GM19043 (cell line): ENCODE results near the gene EMP3.
A peak's percentile ranks its signal among the peaks of the same experiment; 100 is the strongest.

Source experiments
- ATAC-seq: cut with Tn5 transposase; IDR thresholded peaks from one replicate; pipeline ENCODE4 v1.9.1; 2021; ENCODE audit warnings: low read depth; ENCODE audit not compliant: unreplicated experiment

Gene EMP3

DNA sequence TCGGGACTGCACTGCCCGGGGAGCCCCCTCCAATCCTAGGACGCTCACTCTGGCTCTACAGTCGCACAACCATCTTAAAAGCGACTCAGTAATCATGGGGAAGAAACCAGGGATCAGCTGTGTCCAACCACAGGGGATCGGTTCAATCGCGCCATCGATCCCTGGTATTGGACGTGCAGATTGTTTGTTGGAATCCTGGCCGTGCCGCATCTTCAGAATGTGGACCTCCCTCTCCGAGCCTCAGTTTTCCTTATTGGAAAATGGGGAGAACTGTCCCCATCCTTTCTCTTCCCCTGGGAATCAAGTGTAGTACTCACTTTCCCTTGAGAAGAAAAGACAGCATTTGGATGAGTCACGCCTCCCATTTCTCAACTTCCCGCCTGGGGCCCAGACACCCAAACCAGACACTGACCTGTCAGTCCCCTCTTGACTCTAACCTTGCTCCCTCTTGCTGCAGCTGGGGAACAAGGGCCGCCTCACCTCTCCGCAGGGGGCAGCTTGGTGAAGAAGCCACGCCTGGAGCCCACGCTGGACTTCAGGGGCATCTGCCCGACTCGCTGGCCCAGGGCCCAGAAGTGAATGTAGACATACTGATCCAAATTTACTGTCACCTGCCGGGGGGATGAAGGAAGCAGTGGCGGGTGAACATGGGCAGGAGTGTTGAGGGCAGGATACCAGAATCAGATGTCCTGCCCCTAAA lies 17.6 kb downstream of the EMP3 start:
- ATAC-seq: no peak

DNA sequence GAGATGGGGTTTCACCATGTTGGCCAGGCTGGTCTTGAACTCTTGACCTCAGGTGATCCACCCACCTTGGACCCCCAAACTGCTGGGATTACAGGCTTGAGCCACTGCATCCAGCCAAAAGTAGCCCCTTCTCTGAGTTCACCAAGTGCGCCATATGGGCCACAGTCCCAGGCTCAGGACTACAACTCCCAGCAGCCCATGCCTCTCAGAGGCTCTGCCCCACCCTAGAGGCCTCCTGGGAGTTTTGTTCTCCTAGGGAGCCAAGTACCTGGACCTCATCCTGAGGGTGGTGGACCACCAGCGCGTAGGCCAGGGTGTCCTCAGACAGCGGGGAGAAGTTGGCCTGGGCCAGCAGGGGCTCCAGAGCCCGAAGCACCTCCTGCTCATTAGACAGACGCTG lies 19.5 kb downstream of the EMP3 start:
- no peak for ATAC-seq

DNA sequence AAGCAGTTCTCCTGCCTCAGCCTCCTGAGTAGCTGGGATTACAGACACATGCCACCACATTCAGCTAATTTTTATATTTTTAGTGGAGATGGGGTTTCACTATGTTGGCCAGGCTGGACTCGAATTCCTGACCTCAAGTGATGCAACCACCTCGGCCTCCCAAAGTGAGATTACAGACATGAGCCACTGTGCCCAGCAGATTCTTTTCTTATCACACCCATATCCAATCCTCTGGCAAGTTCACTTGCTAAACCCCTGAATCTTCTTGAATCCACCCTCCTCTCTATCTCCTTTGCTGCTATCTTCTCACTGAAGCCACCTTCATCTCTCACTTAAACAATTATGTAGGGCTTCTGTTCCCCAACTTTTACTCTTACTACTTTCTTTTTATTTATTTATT lies 20.8 kb downstream of the EMP3 start:
- ATAC-seq: no peak

DNA sequence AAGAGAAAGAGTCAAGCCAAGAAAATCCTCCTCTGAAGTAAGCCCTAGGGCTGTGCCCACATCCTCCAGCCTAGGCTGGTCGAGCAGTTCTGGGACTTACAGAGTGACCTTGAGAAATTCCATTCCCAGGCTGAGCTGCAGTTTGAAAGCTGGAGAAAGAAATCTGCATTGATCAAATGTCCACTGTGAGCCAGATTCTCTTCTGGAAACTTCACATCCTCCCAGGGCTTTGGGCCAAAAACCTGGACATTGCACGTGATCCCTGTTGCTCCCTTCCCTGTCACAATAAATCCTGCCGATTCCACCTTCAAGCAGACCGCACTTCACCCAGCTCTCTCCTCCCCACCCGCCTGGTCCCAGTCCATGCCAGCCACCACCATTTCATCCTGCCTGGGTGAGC lies 22.7 kb downstream of the EMP3 start:
- no peak for ATAC-seq

DNA sequence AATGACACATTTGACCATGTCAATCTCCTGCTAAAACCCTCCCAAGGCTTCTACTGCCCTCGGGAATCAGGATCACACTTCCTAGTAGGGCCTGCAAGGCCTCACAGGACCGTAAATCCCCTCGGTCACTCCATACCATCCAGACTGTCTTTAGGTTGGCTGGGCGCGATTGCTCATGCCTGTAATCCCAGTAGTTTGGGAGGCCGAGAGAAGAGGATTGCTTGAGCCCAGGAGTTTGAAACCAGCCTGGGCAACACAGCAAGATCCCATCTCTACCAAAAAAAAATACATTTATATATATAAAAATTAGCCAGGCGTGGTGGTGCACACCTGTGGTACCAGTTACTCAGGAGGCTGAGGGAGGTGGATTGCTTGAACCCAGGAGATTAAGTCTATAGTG lies 23.4 kb downstream of the EMP3 start:
- ATAC-seq: no peak

DNA sequence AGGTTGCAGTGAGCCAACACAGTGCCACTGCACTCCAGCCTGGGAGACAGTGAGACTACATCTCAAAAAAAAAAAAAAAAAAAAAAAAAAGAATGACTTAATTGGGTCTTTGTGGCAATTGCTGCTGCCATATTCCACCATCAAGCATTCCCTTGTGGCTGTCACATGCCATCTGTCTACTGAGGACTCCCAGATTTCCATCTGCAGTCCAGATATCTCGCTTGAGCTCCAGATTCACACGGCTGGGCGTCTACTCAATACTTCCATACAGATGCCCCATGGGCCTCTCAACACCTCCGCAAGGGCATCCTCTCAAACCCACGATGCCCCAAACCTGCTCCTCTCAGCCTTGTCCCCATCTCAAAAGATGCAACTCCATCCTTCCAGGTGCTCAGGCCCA lies 25.5 kb downstream of the EMP3 start:
- ATAC-seq: no peak

DNA sequence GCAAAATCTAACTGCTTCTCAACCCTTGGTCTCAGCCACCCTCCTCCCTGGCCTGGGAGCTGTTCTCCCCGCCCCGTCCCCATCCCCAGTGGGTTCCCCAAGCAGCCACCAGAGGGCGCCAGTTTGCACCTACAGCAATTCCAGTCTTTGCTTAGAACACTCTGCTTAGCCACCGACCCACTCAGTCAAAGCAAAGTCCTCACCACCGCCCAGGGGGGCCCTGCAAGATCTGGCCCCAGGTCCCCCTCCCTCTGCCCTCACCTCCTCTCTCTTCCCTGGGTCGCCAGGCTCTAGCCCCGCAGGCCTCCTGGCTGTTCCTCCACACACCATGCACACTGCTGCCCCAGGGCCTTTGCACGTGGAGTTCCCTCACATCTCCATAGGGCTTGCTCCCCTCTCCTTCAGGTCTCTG lies 26.0 kb downstream of the EMP3 start:
- ATAC-seq: no peak

DNA sequence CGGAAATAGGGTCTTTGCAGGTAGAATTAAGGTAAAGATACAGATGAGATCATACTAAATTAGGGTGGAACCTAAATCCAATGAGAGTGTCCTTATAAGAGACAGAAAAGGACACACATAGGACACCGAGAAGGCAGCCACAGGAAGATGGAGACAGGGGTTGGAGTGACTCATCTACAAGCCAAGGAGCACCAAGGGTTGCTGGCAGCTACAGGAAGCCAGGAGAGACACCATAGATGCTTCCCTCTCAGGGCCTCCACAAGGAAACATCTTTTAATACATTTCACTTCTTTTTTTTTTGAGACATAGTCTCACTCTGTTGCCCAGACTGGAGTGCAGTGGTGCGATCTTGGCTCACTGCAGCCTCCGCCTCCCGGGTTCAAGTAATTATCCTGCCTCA lies 28.3 kb downstream of the EMP3 start:
- ATAC-seq: no peak

DNA sequence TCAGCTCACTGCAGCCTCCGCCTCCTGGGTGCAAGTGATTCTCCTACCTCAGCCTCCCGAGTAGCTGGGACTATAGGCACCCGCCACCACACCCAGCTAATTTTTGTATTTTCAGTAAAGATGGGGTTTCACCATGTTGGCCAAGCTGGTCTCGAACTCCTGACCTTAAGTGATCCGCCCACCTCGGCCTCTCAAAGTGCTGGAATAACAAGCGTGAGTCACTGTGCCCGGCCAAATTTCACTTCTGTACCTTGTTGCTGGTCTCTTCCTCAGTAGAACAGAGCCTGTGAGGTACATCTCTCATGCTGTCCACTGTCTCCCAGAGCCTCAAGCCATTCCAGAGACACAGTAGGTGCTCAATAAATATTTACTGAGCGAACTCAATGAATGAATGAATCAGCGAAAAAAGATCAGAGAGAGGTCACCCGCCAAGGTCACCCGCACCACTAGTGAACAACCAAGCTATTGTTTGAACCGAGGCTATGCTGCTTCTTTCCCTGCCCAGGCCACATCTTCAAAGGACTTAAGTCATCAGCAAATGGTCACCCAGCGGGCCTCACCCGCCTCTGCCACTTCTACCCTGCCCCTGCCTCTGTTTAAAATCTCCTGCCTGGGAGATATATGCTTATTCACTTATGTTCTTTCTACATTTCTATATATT lies 29.1 kb downstream of the EMP3 start:
- no peak for ATAC-seq

DNA sequence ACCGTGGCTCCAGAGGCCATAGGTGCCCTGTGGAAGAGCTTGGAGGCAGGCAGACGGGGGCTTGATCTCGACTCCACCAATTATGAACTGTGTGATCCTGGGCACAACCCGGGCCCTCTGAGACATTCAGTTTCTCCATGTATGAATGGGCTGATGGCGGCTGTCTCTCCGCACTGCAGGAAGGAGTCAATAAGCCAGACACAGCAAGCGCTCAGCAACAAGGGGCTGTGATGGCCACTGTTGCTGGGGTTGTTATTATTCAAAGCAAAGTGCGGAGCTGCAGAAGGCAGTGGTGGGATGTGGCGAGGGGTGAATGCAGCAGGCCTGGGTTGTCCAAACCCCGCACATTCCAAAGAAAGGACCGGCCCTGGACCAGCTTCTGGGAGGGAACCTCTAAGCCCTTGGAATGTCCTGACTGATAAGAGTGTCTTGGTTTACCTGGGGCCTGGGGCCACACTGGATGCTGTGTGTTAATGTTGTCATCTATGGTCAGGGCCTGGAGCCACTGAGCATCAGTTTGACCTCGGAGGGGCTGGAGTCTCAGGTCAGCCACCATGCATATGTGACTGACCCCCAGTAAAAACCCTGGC lies 30.1 kb downstream of the EMP3 start:
- ATAC-seq: no peak

DNA sequence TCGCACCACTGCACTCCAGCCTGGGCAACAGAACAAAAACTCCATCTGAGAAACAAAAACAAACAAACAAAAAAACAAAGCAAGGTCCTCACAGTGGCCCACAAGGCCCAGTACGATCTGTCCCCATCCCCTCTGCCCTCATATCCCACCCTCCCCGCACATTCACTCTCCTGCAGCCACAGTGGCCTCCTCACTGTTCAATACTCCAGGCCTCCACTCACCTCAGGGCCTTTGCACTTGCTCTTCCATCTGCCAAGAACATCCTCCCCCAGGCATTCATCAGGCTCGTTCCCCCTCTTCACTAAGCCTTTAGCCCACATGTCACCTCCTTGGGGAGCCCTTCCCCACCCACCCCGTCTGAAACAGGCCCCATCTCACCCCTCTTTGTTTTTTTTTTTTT lies 33.8 kb downstream of the EMP3 start:
- ATAC-seq: no peak

DNA sequence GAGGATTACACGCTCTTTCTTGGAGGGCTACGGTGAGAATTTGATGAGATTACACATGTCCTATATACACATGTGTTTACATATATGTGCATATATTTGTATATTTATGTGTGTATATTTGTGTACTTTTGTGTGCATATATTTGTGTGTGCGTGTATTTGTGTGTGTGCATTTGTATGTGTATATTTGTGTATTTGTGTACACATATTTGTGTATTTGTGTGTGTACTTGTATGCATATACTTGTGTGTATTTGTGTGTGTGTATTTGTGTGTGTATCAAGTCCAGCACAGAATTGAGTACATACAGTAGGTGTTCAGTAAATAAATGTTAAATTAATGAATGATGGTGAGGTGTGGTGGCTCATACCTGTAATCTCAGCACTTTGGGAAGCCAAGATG lies 36.6 kb downstream of the EMP3 start:
- ATAC-seq: no peak

DNA sequence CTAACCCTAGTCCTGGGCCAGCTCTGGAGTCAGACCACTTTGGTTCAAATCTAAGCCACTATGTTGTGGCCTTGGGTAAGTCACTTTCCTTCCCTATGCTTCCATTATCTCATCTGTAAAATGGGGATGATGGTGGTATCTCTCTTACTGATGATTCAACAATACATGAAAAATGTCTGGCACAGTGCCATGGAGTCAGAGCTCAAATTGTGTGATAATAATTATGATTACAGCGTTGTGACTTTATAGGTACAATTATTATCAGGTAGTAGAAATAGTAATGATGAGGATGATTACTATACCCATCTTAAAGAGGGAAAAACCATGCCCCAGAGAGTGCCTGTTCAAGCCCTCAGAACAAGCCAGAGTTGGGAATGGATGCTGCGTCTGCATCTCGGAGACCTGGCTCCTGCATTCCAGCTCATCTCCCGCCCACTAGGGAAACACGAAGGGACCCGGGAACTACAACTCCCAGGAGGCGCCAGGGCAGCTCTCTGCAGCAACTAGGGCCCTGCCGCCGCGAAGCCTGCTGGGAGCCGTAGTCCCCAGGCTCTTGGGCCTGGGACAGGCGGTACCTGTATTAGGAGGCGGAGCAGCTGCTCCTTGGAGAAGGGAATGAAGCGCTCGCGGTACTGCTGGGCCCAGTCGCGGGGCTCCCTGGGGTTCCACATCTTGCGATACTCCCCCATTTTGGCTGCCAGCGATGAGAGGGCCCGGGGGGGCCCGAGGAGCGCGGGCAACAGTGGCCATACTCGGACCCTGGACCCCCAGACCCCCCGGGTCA lies 37.6 kb downstream of the EMP3 start:
- peak; percentile 56 for ATAC-seq

DNA sequence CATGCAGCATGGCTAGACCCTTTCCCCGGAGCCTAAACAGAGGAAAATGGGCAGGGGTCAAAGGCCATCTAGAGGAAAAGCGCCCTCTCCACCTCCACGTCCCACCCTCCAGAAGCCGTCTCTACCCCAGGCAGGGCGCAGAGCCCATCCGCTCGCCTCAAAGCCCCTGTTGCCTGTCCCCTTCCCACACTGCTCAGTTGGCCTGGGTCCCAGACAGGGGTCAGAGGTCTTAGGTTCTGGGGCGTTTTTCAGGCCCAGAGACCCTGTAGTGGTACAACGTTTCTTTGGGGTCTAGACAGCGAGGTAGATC lies 38.1 kb downstream of the EMP3 start:
- ATAC-seq: no peak

DNA sequence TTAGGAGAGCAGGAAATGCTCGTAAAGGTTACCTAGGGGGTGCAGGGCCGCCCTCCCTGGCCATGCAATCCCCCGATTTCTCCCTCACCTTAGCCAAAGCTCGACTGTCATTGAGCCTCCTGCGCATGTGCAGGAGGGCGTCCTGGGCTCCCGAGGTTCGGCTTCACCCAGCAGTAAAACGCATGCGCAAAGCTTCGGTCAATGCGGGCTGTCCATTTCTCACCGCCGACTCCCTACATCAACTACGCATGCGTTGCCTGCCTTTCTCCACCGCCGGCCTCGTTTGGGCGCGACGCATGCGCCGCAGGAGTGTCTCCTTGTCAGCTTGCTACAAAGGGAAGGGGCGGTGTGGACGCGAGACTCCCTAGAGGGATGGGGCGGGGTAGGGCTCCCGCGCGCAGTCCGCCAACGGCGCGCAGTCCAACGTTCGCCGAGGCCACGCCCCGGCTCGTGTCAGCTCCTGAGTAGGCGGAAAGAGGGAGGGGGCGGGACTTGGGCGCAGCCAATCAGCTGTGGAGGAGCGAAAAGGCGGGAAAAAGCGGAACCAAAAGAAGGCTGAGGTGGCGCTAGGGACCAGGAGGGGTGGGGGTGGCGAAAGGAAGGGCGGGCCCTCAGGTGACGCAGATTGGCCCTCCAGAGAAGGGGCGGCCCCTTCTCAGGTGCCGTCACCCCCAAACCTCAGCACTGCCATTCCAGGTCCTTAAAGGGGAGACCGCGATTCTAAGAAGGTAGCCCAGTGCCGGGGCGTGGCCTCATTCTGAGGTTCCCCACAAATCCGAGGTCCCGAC lies 38.7 kb downstream of the EMP3 start, which contains the start of the genes SYNGR4 and TMEM143:
TSS of gene SYNGR4 (plus strand) at position 558 of the 788 bp plus-strand sequence. CDS start 1,476 bp downstream, outside the sequence.
TSS of gene TMEM143 (minus strand) at position 131 of the 788 bp plus-strand sequence. CDS start at position 111, 20 bp downstream.
- ATAC-seq: peak; percentile 78

DNA sequence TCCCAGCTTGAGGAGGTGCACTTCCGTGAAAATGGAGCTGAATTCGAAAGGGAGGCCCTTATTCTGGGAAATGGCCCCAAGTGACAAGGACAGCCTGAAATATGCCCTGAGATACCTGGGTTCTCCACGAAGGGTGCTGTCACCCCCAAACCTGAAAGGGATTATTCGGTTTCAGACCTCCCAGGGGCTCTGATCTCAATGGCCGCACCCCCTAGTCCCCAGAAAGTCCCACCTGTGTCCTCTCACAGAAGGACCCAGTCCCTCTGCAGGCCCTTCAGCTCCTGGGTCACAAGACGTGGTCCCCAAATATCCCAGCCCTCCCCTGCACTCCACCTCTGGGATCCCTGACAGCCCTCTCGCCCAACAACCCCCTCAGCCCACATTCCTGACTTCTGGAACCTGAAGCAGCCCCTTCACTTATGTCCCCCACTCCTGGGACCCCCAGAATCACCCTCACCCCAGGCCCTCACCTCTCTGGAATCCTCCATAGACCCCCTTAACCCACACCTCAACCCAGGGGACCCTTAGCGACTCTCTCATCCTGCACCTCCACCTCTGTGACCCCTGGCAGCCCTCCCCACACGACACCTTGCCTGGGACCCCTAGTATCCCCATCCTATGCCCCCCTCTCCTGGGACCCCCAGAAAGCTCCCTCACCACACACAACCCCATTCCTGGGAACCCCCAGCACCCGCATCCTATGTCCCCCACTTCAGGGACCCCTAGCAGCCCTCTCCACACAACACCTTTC lies 39.4 kb downstream of the EMP3 start:
- ATAC-seq: no peak

DNA sequence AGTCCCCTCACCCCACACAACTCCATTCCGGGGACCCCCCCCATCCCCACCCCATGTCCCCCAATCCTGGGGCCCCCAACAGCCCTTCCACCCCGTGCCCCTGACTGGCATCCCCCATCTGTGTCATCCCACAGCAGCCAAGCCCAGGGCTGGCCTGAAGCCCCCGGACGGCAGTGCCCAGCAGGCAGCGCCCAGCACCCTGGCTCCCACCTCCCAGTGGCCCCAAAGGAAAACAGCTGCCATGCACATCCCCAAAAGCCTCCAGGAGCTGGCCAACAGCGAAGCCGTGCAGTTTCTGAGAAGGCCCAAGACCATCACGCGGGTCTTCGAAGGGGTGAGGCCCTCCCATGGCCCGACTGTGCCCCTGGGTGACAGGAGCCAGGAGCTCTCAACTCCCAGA lies 40.2 kb downstream of the EMP3 start:
- no peak for ATAC-seq

DNA sequence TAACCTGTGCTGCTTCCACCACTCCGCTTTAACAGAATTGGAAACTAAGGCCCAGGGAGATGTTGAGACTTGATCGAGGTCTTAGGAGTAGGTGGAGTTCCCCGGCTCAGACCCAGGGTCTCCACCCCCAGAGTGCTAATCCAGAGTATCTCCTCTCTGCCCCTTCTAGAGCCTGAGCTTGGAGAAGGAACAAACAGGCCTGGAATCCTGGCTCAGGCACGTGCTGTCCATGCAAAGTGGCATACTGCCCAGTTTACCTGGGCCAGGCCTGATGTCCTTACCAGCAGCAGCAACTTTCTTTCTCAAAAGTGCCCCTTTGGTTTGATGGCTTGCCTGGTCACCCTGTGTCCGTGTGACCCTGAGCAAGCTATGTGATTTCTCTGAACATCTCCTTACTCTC lies 42.5 kb downstream of the EMP3 start:
- ATAC-seq: no peak

DNA sequence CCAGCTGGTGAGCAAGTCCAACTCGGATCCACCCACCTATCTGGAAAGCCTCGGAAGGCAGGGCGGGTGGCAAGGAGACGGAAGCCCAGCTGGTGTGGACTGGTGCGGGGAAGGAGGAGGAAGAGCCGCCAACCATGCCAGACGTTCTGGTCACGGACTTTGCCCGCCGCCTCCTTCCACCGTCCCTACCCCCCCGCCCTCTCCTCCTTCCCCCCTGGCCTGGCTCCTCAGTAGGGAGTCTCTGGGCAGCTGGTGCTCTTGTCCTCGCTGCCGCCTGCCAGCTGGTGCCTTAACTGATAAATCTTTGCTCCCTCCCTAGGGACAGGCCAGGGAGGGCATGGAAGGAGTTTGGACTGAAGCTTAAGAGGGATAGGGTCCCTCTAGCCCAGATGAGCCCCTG lies 43.6 kb downstream of the EMP3 start:
- no peak for ATAC-seq

DNA sequence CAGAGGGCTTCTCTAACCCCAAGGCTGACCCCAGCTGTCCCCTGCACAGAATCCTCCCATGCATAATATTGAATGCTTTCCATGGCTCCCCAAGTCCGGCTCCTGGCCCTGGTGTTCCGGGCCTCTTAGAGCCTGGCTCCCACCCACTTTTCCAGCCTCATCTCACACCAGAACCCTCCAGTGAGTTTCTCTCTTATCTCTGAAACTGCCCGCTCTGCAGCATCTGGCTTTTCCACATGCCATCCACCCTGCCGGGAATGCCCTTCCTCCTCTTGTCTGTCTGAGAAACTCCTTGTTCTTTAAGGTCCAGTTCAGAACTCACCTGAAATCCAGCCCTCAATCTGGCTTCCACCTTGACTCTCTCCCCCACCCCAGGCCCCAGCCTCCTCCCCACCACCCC lies 45.6 kb downstream of the EMP3 start:
- no peak for ATAC-seq
